Tibial nerve (tissue), 4 donors: Measurements from ENCODE around the gene C1orf141. TPM values are rescaled to one million over a fixed set of nuclear protein-coding genes. Genes with fewer than 3 reads are reported as not detected.

Experiments
- DNase-seq, 2 donors: peaks; one replicate each; pipeline ENCODE4 v3.0.0-alpha.2; 2019; ENCODE audit warnings: low spot score in 2 of 2
- H3K27ac ChIP-seq, 4 donors: fragments of 200-600 bp; sonication (generic) in 3 of 4; one replicate each; pipeline ENCODE4 v1.5.1; 2017 to 2019; ENCODE audit warnings: mild to moderate bottlenecking in 1 of 4
- H3K27me3 ChIP-seq, 2 donors: fragments of 200-600 bp; sonication (generic) in 1 of 2; one replicate each; pipeline versions ENCODE4 v1.5.1 to v1.6.0; 2017 to 2019
- H3K36me3 ChIP-seq, 3 donors: fragments of 200-600 bp; sonication (generic); one replicate each; pipeline ENCODE4 v1.5.1; 2018 to 2019
- H3K4me1 ChIP-seq, 4 donors: fragments of 200-600 bp; sonication (generic) in 3 of 4; one replicate each; pipeline ENCODE4 v1.5.1; 2017 to 2019
- H3K4me3 ChIP-seq, 4 donors: fragments of 200-600 bp; sonication (generic) in 3 of 4; one replicate each; pipeline ENCODE4 v1.5.1; 2017 to 2019; ENCODE audit warnings: mild to moderate bottlenecking in 1 of 4, moderate library complexity in 1 of 4
- H3K9me3 ChIP-seq, 4 donors: fragments of 200-600 bp; sonication (generic) in 3 of 4; one replicate each; pipeline ENCODE4 v1.5.1; 2017 to 2019
- EP300 ChIP-seq, 2 donors: sonication (generic); formaldehyde crosslinking; IDR thresholded peaks; one replicate each; pipeline ENCODE4 v1.6.1; 2017; ENCODE audit warnings: antibody characterized with exemption in 2 of 2, mild to moderate bottlenecking in 1 of 2
- POLR2A ChIP-seq, 2 donors: fragments of 450-650 bp; IDR thresholded peaks; one replicate each; pipeline ENCODE4 v1.6.1; 2017; ENCODE audit warnings: antibody characterized with exemption in 2 of 2, mild to moderate bottlenecking in 2 of 2, moderate library complexity in 2 of 2
- WGBS, 2 donors: methylation state at CpG; one replicate each; pipeline ENCODE4 v1.1.5; 2018; 5-methylcytosine and 5-hydroxymethylcytosine counted together
- total RNA-seq, 4 donors: library from RNA; depleted of rRNA; stranded (reverse); fragments of >200 nt; gene quantifications; one replicate each; pipeline ENCODE4 v1.1.0, GENCODE V29; 2016
- TF ChIP-seq, protein P1 (sequence below), 5 experiments: fragments of 200-600 bp in 3 of 5; fragments of 450-650 bp in 2 of 5; sonication (generic) in 3 of 5; IDR thresholded peaks; one replicate each; pipeline ENCODE4 v1.5.1; 2016 to 2019; ENCODE audit warnings: antibody characterized with exemption in 5 of 5, mild to moderate bottlenecking in 3 of 5, moderate library complexity in 2 of 5

The C1orf141 gene
- total RNA-seq, 4 donors from 2014 or later, result not detected

GRCh38 chr1:67138813-67139499, 4.2 kb upstream of the C1orf141 start:
- Histone ChIP-seq H3K27me3 (no peaks in the 10 kb centered on the region), H3K4me3 (no peak overlapping the region), H3K36me3 (no peaks in the 10 kb centered on the region), H3K27ac (no peak overlapping the region), H3K9me3 (no peaks in the 10 kb centered on the region), H3K4me1 (peaks cover 0 to 19% (median 0%) of the 10 kb centered on the region in 4 donors)
- TF ChIP-seq POLR2A (IDR thresholded peaks at IDR 0.05) (no peak), EP300 (IDR thresholded peaks at IDR 0.05) (no peak)
- TF ChIP-seq, protein P1, sequence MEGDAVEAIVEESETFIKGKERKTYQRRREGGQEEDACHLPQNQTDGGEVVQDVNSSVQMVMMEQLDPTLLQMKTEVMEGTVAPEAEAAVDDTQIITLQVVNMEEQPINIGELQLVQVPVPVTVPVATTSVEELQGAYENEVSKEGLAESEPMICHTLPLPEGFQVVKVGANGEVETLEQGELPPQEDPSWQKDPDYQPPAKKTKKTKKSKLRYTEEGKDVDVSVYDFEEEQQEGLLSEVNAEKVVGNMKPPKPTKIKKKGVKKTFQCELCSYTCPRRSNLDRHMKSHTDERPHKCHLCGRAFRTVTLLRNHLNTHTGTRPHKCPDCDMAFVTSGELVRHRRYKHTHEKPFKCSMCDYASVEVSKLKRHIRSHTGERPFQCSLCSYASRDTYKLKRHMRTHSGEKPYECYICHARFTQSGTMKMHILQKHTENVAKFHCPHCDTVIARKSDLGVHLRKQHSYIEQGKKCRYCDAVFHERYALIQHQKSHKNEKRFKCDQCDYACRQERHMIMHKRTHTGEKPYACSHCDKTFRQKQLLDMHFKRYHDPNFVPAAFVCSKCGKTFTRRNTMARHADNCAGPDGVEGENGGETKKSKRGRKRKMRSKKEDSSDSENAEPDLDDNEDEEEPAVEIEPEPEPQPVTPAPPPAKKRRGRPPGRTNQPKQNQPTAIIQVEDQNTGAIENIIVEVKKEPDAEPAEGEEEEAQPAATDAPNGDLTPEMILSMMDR (IDR thresholded peaks at IDR 0.05), result no peak
- no peak for DNase-seq
- 80 to 81% methylated on average over 3 of the region's 3 CpGs for WGBS, 2 donors

GRCh38 chr1:67137307-67137753, 2.6 kb upstream of the C1orf141 start:
- DNase-seq, result no peak
- Histone ChIP-seq H3K36me3 (no peaks in the 10 kb centered on the region), H3K9me3 (no peaks in the 10 kb centered on the region), H3K27me3 (no peaks in the 10 kb centered on the region), H3K4me1 (peaks cover 0 to 12% (median 0%) of the 10 kb centered on the region in 4 donors), H3K27ac (no peak overlapping the region), H3K4me3 (no peak overlapping the region)
- TF ChIP-seq, protein P1 (IDR thresholded peaks at IDR 0.05), result no peak
- TF ChIP-seq EP300 (IDR thresholded peaks at IDR 0.05), result no peak
- no peak for TF ChIP-seq POLR2A (IDR thresholded peaks at IDR 0.05)
- WGBS, 2 donors, result 45 to 59% methylated on average over 4 of the region's 4 CpGs

- H3K27ac ChIP-seq, result no peak overlapping the region
- no peaks in the 10 kb centered on the region for H3K27me3 ChIP-seq
- TF ChIP-seq EP300 (IDR thresholded peaks at IDR 0.05), result no peak
- TF ChIP-seq, protein P1 (IDR thresholded peaks at IDR 0.05), result no peak
- TF ChIP-seq POLR2A (IDR thresholded peaks at IDR 0.05), result no peak
- H3K36me3 ChIP-seq, result no peaks in the 10 kb centered on the region
- DNase-seq, result no peak
- WGBS, 2 donors, result 36 to 47% methylated on average over 2 of the region's 2 CpGs
- no peaks in the 10 kb centered on the region for H3K9me3 ChIP-seq
- H3K4me1 ChIP-seq, result peaks cover 0 to 12% (median 0%) of the 10 kb centered on the region in 4 donors
- H3K4me3 ChIP-seq, result no peak overlapping the region
Observed at GRCh38 chr1:67135354-67135753, 584 bp upstream of the C1orf141 start.

- no peak for DNase-seq
- 90 to 97% methylated on average over 2 of the region's 2 CpGs for WGBS, 2 donors
- Histone ChIP-seq H3K9me3 (no peaks in the 10 kb centered on the region), H3K36me3 (no peaks in the 10 kb centered on the region), H3K27me3 (no peaks in the 10 kb centered on the region), H3K27ac (no peak overlapping the region), H3K4me3 (no peak overlapping the region), H3K4me1 (peaks cover 0 to 12% (median 0%) of the 10 kb centered on the region in 4 donors)
- TF ChIP-seq, protein P1 (IDR thresholded peaks at IDR 0.05), result no peak
- TF ChIP-seq POLR2A (IDR thresholded peaks at IDR 0.05), result no peak
- no peak for TF ChIP-seq EP300 (IDR thresholded peaks at IDR 0.05)
Observed at GRCh38 chr1:67133177-67133576, 1.6 kb downstream of the C1orf141 start.

DNA sequence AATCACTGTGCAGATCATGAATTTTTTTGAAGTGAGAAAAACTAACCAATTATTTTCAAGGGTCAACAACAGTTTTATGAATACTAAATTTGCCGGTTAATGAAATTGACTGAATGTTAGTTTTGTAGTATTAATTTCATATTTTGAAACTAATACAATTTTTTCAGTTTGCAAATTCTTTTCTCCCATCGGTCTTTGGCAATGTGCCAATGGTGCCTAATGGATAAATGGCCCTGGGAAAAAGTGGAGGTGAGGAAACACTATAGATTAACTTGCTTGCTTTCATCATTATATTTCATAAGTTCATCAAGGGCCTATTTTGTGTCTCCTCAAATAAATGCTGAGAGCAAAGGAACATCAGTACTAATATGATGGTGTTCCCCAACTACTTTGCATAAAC, 4.1 kb downstream of the C1orf141 start:
- Histone ChIP-seq H3K4me1 (peaks cover 0 to 12% (median 0%) of the 10 kb centered on the region in 4 donors), H3K4me3 (no peak overlapping the region), H3K27me3 (no peaks in the 10 kb centered on the region), H3K36me3 (no peaks in the 10 kb centered on the region), H3K9me3 (no peaks in the 10 kb centered on the region), H3K27ac (no peak overlapping the region)
- DNase-seq, result no peak
- WGBS, 2 donors, result 51 to 59% methylated on average over 2 of the region's 2 CpGs
- TF ChIP-seq EP300 (IDR thresholded peaks at IDR 0.05) (no peak), POLR2A (IDR thresholded peaks at IDR 0.05) (no peak)
- TF ChIP-seq, protein P1 (IDR thresholded peaks at IDR 0.05), result no peak
